ENCODE results near the gene LIFR.
"Not testable (repeated sequence)": the region's sequence is repeated elsewhere in the genome, so short reads cannot be mapped to it uniquely, and the experiment has no call there.

The LIFR gene

GRCh38 chr5:38582975-38583319 is 26.5 kb upstream of the LIFR start:
- no peak for DNase-seq (ENCODE audit: low read depth, low spot score)

DNA sequence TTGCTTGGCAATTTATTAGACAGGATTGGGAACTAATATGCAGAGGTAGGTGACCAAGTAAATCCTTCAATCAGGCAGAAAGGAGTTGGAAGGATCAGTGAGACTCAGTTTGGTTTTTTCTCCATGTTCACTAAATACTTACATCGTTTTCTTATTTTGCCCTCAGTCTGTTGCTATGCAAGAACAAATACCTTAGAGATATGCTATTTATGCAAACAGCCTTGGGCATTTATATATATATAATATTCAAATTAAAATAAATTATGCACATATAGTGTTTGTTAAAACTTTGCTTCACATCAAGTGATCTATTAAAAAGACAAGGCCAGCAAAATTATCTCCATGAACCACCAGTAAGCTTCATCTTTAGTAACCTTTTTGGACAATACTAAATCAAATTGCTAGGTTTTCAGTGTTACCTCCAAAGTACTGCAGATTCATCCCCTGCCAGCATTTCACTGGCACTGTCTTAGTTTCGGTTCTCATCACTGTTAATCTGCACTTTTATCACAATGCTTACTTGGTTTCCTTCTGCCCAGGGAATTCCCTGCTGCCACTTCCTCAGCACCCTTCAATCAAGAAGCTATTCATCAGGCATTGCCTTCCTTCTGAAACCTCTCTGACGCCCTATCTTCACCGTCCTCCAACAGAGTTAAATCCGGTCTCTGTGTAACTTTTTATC is 26.0 kb upstream of the LIFR start:
- no peak for DNase-seq (ENCODE audit: low read depth, low spot score)

DNA sequence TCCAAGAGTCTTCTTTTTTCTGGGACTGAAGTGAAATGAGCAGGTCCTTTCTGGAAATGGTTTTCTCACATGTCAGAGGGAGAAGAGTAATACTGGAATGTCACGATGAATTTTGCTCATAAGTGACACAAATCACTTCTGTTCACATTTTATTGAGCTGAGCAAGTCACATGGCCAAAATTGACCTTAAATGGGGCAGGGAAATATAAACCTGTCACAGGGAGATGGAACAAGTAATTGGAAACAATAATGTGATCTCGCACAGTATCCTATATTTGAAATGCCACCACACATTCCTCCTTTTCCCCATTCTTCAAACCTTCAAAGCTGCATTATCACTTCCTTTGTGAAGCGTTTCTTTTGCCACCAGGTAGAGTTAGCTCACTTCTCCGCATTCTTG is 25.2 kb upstream of the LIFR start:
- no peak for DNase-seq (ENCODE audit: low read depth, low spot score)

DNA sequence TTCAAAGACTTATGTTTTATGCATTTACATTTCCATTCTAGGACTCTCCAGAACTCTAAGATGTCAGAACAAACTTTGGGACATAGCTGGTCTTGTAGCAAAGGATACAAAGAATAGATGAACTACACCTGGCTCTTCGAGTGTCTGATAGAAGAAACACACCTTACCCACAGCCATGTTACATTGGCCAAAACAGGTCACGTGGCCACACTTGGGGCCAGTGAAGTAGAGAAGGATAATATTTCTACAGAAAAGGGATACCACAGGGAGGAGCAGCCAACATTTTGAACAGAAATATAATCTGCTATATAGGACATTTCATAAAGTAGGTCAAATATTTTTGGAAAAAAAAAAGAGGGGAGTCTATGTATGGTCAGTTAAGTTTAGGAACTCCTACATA is 22.7 kb upstream of the LIFR start:
- DNase-seq (ENCODE audit: low read depth, low spot score): no peak

DNA sequence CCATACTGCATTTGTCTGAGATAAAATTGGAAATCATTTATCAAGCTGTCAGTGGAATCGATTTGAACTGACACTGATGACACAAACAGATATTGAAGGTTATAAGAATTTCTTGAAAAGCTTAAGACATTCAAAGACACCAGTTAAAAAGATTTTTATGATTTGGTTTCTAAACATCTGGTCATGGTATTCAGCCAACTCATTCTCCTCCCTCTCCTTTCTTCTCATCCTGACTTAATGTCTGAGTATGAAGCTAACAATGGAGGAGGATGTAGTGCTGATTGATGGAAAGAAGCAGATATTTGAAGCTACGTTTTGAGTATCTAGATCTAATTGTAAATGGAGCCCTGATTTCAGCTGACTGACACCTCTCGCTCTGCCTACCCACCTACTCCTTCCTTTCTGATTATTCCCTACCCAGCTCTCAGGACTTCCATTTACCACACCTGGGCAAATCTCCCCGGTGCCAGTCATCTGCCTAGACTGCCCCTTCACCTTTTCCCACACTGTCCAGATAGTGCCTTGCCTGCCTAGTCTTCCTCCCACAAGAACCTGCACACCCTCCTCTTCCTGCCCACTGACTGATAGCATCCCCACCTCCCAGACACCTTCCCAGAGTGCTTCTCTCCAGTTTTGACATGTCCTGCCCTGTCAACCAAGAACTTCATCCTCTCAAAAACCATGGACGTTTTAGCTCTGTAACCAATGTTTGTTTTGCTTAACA is 20.7 kb upstream of the LIFR start:
- DNase-seq (ENCODE audit: low read depth, low spot score): no peak

DNA sequence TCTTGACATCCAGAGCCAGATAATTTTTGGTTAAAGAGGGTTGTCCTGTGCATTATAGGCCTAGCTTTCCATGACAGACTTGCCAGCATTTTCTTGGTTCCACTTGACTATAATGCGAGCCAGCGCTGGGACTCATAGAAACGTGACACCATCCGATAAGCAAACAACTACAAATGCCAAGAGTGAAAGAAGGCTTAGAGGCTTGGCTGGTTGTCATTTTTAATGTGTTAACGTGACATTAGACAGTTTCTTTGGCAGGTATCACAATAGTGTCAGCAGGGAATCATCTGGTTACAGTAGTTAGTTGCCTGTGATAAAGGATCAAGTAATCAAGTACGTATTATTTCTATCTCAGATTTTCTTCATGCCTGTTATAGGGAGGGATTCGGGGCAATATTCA is 20.0 kb upstream of the LIFR start:
- DNase-seq (ENCODE audit: low read depth, low spot score): no peak

DNA sequence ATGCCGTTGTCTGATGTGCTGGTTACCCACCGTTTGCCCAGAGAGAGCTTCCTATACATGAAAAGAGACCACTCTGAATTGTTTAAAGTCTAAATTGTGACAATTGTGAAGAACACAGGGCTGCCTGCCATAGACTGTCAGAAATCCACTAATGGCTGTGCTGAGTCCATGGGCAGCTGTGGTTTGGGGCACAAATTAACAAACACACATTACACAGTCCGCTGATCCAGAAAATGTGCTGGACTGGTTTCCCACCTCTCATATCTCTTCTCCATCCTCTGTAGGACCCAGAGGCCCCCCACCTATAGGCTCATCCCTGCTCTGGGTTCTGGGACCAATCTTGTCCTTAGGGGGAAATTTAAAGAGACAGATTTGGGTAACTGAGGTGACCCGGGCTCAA is 19.0 kb upstream of the LIFR start:
- DNase-seq (ENCODE audit: low read depth, low spot score): no peak

DNA sequence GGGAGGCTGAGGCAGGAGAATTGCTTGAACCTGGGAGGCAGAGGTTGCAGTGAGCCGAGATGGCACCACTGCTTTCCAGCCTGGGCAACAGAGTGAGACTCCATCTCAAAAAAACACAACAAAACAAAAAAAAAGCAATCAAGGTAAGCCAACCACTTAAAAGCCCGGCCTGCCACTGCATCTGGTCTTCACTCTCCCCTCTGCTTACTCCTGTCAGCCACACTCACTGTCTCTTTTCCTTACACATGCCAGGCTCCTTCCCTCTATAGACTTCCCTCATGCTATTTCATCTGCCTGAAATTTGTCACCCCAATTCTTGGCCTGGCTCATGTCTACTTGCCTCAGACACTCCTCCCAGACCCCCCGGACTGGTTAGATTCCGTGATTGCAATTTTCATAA is 17.6 kb upstream of the LIFR start:
- no peak for DNase-seq (ENCODE audit: low read depth, low spot score)

DNA sequence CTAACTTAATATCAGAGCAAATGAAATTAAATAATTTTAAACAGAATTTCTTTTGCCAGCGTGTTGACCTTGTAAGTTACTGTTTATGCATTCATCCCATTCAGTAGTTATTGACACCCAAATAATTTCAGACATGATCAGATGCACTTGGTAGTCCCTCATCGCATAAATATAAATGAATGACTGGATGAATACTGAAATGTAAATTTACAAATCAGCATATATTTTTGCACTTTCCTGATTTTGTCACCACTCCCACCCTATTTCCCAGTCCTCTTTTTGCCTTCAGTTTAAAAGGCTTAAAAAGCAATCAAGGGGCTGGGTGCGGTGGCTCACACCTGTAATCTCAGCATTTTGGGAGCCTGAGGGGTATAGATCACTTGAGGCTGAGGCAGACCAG is 17.1 kb upstream of the LIFR start:
- no peak for DNase-seq (ENCODE audit: low read depth, low spot score)

- no peak for DNase-seq (ENCODE audit: low read depth, low spot score)
Observed at GRCh38 chr5:38569180-38569579, 12.7 kb upstream of the LIFR start.

GRCh38 chr5:38567306-38567705 is 10.9 kb upstream of the LIFR start:
- not testable (repeated sequence) for DNase-seq (ENCODE audit: low read depth, low spot score)

DNA sequence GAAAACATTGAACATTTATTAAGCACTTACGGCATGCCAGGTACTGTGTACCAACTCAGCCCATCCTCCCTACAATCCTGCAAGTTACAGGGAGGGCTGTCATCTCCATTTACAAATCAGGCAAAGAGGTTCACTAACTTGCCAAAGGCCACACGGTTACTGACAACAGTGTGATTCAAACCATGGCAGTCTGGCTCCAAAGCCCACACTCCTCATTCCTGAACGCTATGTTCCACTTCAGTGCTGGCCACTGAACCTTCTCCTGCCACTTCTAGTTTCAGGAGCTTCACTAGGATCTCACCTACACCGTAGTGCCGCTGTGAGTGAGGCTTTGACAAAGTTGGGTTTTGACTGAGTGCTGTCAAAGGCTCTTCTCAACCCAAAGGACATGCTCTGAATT is 7.2 kb upstream of the LIFR start:
- no peak for DNase-seq (ENCODE audit: low read depth, low spot score)

DNA sequence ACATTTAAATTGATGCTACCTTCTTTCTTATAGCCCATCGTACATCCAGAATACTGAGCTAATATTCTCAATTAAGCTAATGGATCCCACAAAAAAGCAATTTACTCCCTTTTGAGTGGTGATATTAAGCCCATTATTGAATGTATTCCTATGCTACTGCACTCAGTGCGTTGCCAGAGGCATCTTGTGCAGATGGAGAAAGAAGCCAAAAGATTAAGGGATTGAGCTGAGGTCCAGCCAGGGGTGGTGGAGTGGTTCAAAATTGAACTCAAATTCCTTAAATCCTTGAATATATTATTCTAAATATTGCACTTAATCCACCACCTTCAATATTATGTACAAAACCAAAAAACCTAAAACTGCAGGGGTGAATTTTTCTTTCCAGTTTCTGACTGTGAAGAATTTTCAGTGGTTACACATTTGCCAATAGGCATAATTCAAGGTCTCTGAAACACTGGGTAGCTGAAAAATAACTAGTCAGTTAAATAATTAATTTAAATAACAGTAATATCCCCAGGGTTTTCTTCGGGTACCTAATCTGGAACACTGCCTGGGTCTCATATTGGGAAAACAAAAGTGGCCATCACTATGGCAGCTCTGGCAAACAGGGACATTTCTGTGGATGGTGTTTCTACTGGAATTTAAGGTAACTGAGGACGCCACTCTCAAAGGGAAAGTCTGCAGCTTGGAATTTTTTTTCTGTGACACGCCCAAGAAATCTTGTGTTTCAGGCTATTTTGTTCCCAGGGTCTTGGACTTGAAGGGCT is 6.2 kb upstream of the LIFR start:
- no peak for DNase-seq (ENCODE audit: low read depth, low spot score)

GRCh38 chr5:38559428-38559827 is 3.0 kb upstream of the LIFR start:
- DNase-seq (ENCODE audit: low read depth, low spot score): no peak

- DNase-seq (ENCODE audit: low read depth, low spot score): no peak
Observed at GRCh38 chr5:38557792-38558191, 1.3 kb upstream of the LIFR start.

GRCh38 chr5:38557308-38557710 is 863 bp upstream of the LIFR start:
- DNase-seq (ENCODE audit: low read depth, low spot score): no peak

GRCh38 chr5:38556088-38556598 is 303 bp downstream of the LIFR start:
- no peak for DNase-seq (ENCODE audit: low read depth, low spot score)

- DNase-seq (ENCODE audit: low read depth, low spot score): no peak
Observed at GRCh38 chr5:38555354-38556087, 925 bp downstream of the LIFR start.

DNA sequence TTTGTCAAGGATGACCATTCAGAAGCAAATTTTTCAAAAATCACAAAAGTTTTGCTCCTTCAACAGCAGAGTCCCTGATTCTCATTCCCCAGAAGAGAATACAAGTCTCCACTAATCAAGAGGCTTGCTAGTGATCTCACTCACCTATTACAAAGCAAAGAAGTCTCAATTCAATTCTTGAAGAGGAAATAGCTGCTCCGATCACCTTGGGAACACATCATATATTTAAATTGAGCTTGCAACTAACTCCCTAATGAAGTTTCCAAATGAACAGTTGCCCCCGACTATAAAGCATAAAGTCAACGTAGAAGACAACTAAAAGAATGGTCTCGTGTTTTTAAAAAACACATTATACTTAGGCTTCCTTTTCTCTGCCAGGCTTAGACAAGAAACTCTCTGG is 1.6 kb downstream of the LIFR start:
- no peak for DNase-seq (ENCODE audit: low read depth, low spot score)

DNA sequence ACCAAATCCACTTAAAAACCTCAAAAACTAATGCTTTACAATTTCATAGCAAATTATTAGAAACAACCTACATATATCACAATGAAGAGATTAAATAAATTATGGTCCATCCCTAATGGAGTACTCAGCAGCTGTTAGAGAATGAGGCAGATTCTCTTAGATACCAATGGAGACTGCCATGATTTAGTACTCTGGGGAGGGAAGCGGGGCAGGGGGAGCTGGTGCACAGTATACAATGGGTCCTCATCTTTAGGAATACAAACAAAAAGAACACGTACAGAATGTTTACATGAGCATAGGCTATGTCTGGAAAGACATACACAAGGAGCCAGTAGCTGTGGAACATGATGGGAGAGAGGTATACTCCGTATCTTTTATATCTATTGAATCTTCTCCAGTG is 2.0 kb downstream of the LIFR start:
- DNase-seq (ENCODE audit: low read depth, low spot score): no peak

DNA sequence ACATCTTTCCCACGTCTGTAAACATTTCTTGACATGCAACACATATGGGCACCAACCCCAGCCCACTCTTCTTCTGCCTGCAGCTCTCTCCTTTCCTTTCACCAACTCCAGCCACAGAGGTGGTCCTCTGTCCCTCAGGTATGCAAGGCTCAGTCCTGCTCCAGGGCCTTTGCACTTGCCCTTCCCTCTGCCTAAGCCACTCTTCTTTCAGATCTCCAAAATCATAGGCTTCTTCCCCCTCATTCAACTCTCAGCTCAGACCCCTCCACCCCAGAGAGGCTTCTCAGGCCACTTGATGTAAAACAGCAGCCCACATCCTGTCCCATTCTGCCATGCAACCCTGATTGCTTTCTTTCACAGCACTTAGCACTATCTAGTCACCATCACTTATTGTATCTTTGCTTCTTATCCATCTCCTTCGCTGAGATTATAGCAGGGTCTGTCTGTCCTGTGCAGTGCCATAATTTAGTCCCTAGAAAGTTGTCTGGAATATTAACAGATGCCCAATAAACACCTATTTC is 3.4 kb downstream of the LIFR start:
- no peak for DNase-seq (ENCODE audit: low read depth, low spot score)
